Peyer's patch (tissue), 4 donors: ENCODE results near the gene PYGM.

Experiments used
- CTCF ChIP-seq, 6 experiments: fragments of 450-650 bp in 4 of 6; fragments of 200-600 bp in 2 of 6; sonication (generic) in 1 of 6; IDR thresholded peaks; one replicate each; pipeline ENCODE4 v1.5.1; 2017 to 2019; ENCODE audit warnings: antibody characterized with exemption in 6 of 6, mild to moderate bottlenecking in 3 of 6, moderate library complexity in 1 of 6
- POLR2A ChIP-seq, 2 donors: fragments of 450-650 bp; IDR thresholded peaks; one replicate each; pipeline ENCODE4 v1.5.1; 2017; ENCODE audit warnings: antibody characterized with exemption in 2 of 2, mild to moderate bottlenecking in 2 of 2, moderate library complexity in 2 of 2

- no peak for TF ChIP-seq POLR2A (IDR thresholded peaks at IDR 0.05)
- no peak for TF ChIP-seq CTCF (IDR thresholded peaks at IDR 0.05)
Observed at GRCh38 chr11:64759131-64759721, 548 bp downstream of the PYGM start.
